K562 (cell line): ENCODE measurements around the gene ALKBH3. TPM values are rescaled to one million over a fixed set of nuclear protein-coding genes. Genes with fewer than 3 reads are reported as not detected.

Source experiments
- GATAD2B ChIP-seq: fragments of 450-650 bp; IDR thresholded peaks from 2 replicates; pipeline ENCODE4 v1.6.1; 2017; ENCODE audit warnings: mild to moderate bottlenecking, borderline replicate concordance
- MCM5 ChIP-seq: fragments of 450-650 bp; IDR thresholded peaks from 2 replicates; pipeline ENCODE4 v1.6.1; 2016; ENCODE audit warnings: low read depth
- NCOA2 ChIP-seq, 2 experiments: fragments of 450-650 bp; IDR thresholded peaks; 2 replicates each; pipeline ENCODE4 v1.6.1; 2018; ENCODE audit warnings: mild to moderate bottlenecking in 2 of 2, moderate library complexity in 1 of 2; ENCODE audit not compliant: partially characterized antibody in 2 of 2
- PRMT5 ChIP-seq: sonication (generic); formaldehyde crosslinking; IDR thresholded peaks from 2 replicates; pipeline ENCODE4 v1.5.0; 2020; ENCODE audit warnings: missing genetic modification reagents
- RBM15 ChIP-seq: fragments of 200-400 bp; formaldehyde crosslinking; IDR thresholded peaks from 2 replicates; pipeline ENCODE4 v1.6.1; 2018; ENCODE audit warnings: mild to moderate bottlenecking, low read length, moderate library complexity; ENCODE audit not compliant: insufficient read depth
- SRSF1 ChIP-seq: fragments of 200-400 bp; formaldehyde crosslinking; IDR thresholded peaks from 2 replicates; pipeline ENCODE4 v1.6.1; 2017; ENCODE audit warnings: mild to moderate bottlenecking, low read depth, low read length, moderate library complexity
- ZNF224 ChIP-seq: sonication (generic); formaldehyde crosslinking; IDR thresholded peaks from 2 replicates; pipeline ENCODE4 v1.8.0; 2022; ENCODE audit warnings: mild to moderate bottlenecking, missing genetic modification reagents
- polyA plus RNA-seq, 8 experiments: library from polyadenylated mRNA; depleted of rRNA in 4 of 8; stranded (reverse) in 5 of 8; unstranded in 3 of 8; fragments of >200 nt; fragmentation: Nextera tagmentation in 2 of 8; fragmentation: Illumina TruSeq in 1 of 8; extraction: Ambion mirVana in 2 of 8; extraction: Trizol in 1 of 8; gene quantifications; 2 replicates each; pipeline versions ENCODE4 v1.2.1 to v1.2.3, GENCODE V29; 2011 to 2014; ENCODE audit warnings: inconsistent platforms in 1 of 8, missing spikeins in 1 of 8
- total RNA-seq, 7 experiments: library from RNA; depleted of rRNA in 6 of 7; stranded (reverse); fragments of >200 nt in 6 of 7; fragmentation: Illumina TruSeq in 2 of 7; extraction: Trizol in 2 of 7; gene quantifications; 2 replicates each; pipeline versions ENCODE4 v1.2.1 to v1.2.3, GENCODE V29; 2011 to 2021; ENCODE audit warnings: low replicate concordance in 1 of 7
- TF ChIP-seq, protein P1 (sequence below), 2 experiments: IDR thresholded peaks; 2 replicates each; pipeline ENCODE4 v1.6.1; 2012; ENCODE audit warnings: improper control_type of control experiment in 2 of 2, low read depth in 2 of 2, low read length in 2 of 2, borderline replicate concordance in 1 of 2

ALKBH3 gene
- total and polyA plus RNA-seq, 9 of the 15 experiments (the other 6 are each of a cell fraction or from before 2014, with no cell fraction given) = 16.0 to 49.9 (median 36.5) TPM

- TF ChIP-seq GATAD2B (0 out of 2 replicates have a peak, but pooled peaks have one; percentile 57), ZNF224 (CRISPR knock-in tag) (no peak), NCOA2 (IDR thresholded peaks at IDR 0.05; ENCODE audit: partially characterized antibody in 2 of 2) (no peak), RBM15 (no peak), PRMT5 (CRISPR knock-in tag) (no peak), SRSF1 (no peak), MCM5 (no peak)
- TF ChIP-seq, protein P1, sequence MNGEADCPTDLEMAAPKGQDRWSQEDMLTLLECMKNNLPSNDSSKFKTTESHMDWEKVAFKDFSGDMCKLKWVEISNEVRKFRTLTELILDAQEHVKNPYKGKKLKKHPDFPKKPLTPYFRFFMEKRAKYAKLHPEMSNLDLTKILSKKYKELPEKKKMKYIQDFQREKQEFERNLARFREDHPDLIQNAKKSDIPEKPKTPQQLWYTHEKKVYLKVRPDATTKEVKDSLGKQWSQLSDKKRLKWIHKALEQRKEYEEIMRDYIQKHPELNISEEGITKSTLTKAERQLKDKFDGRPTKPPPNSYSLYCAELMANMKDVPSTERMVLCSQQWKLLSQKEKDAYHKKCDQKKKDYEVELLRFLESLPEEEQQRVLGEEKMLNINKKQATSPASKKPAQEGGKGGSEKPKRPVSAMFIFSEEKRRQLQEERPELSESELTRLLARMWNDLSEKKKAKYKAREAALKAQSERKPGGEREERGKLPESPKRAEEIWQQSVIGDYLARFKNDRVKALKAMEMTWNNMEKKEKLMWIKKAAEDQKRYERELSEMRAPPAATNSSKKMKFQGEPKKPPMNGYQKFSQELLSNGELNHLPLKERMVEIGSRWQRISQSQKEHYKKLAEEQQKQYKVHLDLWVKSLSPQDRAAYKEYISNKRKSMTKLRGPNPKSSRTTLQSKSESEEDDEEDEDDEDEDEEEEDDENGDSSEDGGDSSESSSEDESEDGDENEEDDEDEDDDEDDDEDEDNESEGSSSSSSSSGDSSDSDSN (IDR thresholded peaks at IDR 0.05; ENCODE audit: borderline replicate concordance in 1 of 2, low read depth in 2 of 2, low read length in 2 of 2) = 0 out of 4 replicates have a peak, but pooled peaks of 1 of the 2 experiments have one; percentile 7
Observed at GRCh38 chr11:43943372-43943930, 62.8 kb downstream of the ALKBH3 start (continued).
